Astrocyte of the spinal cord (primary cell): ENCODE measurements around the gene ACER2.
"Not testable (repeated sequence)": the region's sequence is repeated elsewhere in the genome, so short reads cannot be mapped to it uniquely, and the experiment has no call there.

Experiments used
- DNase-seq: peaks from one replicate; pipeline ENCODE4 v3.0.0; 2011; ENCODE audit warnings: low read depth, low spot score
- H3K4me3 ChIP-seq: 2 replicates; pipeline ENCODE4 v1.5.1; 2011; ENCODE audit warnings: low read depth, mild to moderate bottlenecking, low read length, moderate library complexity
- CTCF ChIP-seq: IDR thresholded peaks from 2 replicates; pipeline ENCODE4 v1.5.1; 2012; ENCODE audit warnings: low read depth, mild to moderate bottlenecking, low read length, inconsistent platforms
- in situ Hi-C: cut with HindIII; loops from 2 replicates; pipeline ENCODE4 v1.10.0; 2017; ENCODE audit warnings: low sequenced_read_pairs

The ACER2 gene

DNA sequence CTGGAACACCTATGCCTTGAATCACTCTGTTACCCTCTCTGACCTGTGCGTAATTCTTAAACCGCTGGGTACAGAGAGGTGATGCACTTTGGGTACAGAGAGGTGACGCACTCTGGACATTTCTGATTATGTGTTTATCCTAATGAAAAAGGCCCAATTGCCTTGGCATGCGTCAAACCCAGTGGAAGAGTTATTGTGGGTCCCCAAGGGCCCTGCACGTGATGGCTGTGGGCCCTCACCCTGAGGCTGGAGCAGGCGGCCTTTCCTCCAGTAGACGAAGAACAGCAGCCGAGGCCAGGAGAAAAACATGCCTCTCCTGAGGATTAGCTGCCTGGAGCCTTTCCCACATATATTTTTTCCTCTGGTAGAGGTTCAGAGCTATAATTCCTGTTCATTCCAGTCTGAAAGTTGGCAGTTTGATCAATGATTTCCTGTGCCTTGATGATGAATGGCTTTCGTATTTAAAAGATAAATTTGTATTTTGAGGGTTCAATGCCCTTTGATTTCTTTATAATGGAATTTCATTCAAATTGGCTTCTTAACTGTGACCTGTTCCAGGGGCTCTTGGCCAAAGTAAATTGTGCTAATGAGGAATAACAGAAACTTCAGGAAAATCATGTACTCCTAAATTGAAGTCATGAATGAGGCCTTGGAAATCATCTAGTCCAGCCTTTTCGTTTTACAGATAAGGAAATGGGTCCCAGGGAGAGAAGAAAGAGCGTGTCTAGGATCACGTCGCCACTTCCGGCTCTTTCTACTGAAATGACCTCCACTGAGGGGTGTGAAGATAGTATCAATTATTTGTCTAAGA, 22.8 kb downstream of the ACER2 start:
- in situ Hi-C loops, result no loop called here
- no peak for TF ChIP-seq CTCF

DNA sequence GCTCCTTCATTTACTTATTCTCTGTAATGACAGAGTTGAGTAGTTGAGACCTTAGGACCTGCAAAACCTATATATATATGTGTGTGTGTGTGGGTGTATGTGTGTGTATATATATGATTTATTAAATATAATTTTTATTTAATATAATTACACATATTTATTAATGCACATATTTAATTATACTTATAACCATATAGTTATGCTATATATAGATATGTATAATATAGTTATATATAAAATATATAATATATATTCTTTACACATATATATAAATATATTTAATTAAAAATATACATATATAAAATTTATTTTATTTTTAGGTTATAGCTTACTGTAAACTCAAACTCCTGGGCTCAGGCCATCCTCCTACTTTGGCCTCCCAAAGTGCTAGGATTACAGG, 23.7 kb downstream of the ACER2 start:
- in situ Hi-C loops, result no loop called here
- no peak overlapping the region for H3K4me3 ChIP-seq
- no peak for TF ChIP-seq CTCF

More for the DNA sequence above, 22.8 kb downstream of the ACER2 start:
- DNase-seq, result no peak
- H3K4me3 ChIP-seq, result no peak overlapping the region

GRCh38 chr9:19433729-19434128, 24.9 kb downstream of the ACER2 start:
- in situ Hi-C loops, DNase-seq, H3K4me3 ChIP-seq: not testable (repeated sequence)

More for the DNA sequence above, 23.7 kb downstream of the ACER2 start:
- DNase-seq, result no peak

GRCh38 chr9:19440376-19440775, 31.6 kb downstream of the ACER2 start:
- no peak for DNase-seq
- no peak for TF ChIP-seq CTCF
- no peak overlapping the region for H3K4me3 ChIP-seq
- in situ Hi-C loops, result no loop called here

- TF ChIP-seq CTCF, result no peak
- no peak for DNase-seq
- in situ Hi-C loops, result no loop called here
These were observed 32.2 kb downstream of the ACER2 start for GRCh38 chr9:19440823-19441580.

DNA sequence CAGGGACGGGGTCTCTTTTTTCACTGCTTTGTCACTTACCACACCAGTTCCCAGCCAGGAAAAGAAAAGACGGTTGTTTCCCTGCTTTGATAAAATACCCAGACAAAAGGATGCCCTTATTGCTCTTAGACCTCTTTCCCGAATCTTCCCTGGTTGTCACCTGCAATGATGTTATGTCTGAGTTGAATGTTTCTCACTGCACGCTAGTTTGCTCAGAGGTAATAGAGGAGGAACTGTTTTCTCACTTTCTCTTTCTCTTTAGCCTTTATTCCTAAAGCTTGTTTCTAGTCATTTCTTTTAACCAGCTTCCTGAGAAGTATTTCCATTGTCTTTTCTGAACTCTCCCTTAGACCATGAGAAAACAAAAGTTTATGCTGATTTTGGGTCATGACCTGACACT, 32.9 kb downstream of the ACER2 start:
- TF ChIP-seq CTCF, result no peak
- in situ Hi-C loops, result no loop called here
- no peak for DNase-seq
- H3K4me3 ChIP-seq, result no peak overlapping the region

More at GRCh38 chr9:19440823-19441580, 32.2 kb downstream of the ACER2 start:
- H3K4me3 ChIP-seq, result no peak overlapping the region

GRCh38 chr9:19442240-19442639, 33.4 kb downstream of the ACER2 start:
- DNase-seq, result no peak
- no peak for TF ChIP-seq CTCF
- no peak overlapping the region for H3K4me3 ChIP-seq
- in situ Hi-C loops, result no loop called here
